PC-3 (cell line): ENCODE data around the gene CRYGA. TPM values are rescaled to one million over a fixed set of nuclear protein-coding genes. Genes with fewer than 3 reads are reported as not detected.

Experiments
- ATAC-seq: fragments of 200-7000 bp; cut with Tn5 transposase; 2 replicates; pipeline ENCODE4 v1.9.1; 2020; ENCODE audit warnings: mild to moderate bottlenecking, moderate library complexity
- BruUV-seq: library from RNA; stranded (reverse); fragments of 400-500 nt; replicated peaks from 2 replicates; lab custom pipeline; 2021; lab: Mats Ljungman, UMichigan
- CTCF ChIA-PET: fragments of 300-600 bp; sonication (Branson Sonifier 250); formaldehyde crosslinking; loops from one replicate; lab custom pipeline; 2022; ENCODE audit warnings: antibody characterized with exemption; lab: Charles Lee
- POLR2A ChIA-PET: fragments of 300-600 bp; sonication (Branson Sonifier 250); formaldehyde crosslinking; loops from one replicate; lab custom pipeline; 2022; ENCODE audit warnings: antibody characterized with exemption; ENCODE audit not compliant: unreplicated experiment; lab: Charles Lee
- DNase-seq: peaks from one replicate; pipeline ENCODE4 v3.0.0-alpha.2; 2015
- H2AFZ ChIP-seq: fragments of 300-600 bp; sonication (generic); 2 replicates; pipeline ENCODE4 v1.6.0; 2016; ENCODE audit warnings: antibody characterized with exemption, low read length
- H3F3A ChIP-seq: fragments of 300-600 bp; sonication (generic); one replicate; pipeline ENCODE4 v1.6.0; 2017; ENCODE audit warnings: antibody characterized with exemption, low read length, control low read depth, mild to moderate bottlenecking; ENCODE audit not compliant: unreplicated experiment
- H3K27ac ChIP-seq: fragments of 300-600 bp; sonication (generic); 2 replicates; pipeline ENCODE4 v1.5.1; 2016; ENCODE audit warnings: mild to moderate bottlenecking, low read length
- H3K27me3 ChIP-seq: fragments of 300-600 bp; sonication (generic); 2 replicates; pipeline ENCODE4 v1.6.1; 2016; ENCODE audit warnings: low read length, mixed read lengths
- H3K36me3 ChIP-seq: fragments of 300-600 bp; sonication (generic); 2 replicates; pipeline ENCODE4 v1.6.1; 2016; ENCODE audit warnings: low read depth, mixed run types, low read length, mixed read lengths
- H3K4me1 ChIP-seq: fragments of 300-600 bp; sonication (generic); 2 replicates; pipeline ENCODE4 v1.5.1; 2016; ENCODE audit warnings: low read length; ENCODE audit not compliant: insufficient read depth
- H3K4me2 ChIP-seq: fragments of 300-600 bp; sonication (generic); 2 replicates; pipeline ENCODE4 v1.6.0; 2016; ENCODE audit warnings: low read length
- H3K4me3 ChIP-seq: fragments of 300-600 bp; sonication (generic); 2 replicates; pipeline ENCODE4 v1.5.1; 2016; ENCODE audit warnings: mild to moderate bottlenecking, low read length, mixed read lengths
- H3K79me2 ChIP-seq: fragments of 300-600 bp; sonication (generic); 2 replicates; pipeline ENCODE4 v1.6.1; 2017; ENCODE audit warnings: low read length, mixed read lengths
- H3K9ac ChIP-seq: fragments of 300-600 bp; sonication (generic); 2 replicates; pipeline ENCODE4 v1.6.0; 2016; ENCODE audit warnings: mild to moderate bottlenecking, low read length
- H3K9me2 ChIP-seq: fragments of 300-600 bp; sonication (generic); replicated peaks from 2 replicates; pipeline ENCODE4 v1.6.1; 2016; ENCODE audit warnings: mixed run types, low read length, mixed read lengths
- H3K9me3 ChIP-seq: fragments of 300-600 bp; sonication (generic); 2 replicates; pipeline ENCODE4 v1.6.1; 2016; ENCODE audit warnings: low read length, mixed read lengths
- H4K20me1 ChIP-seq: fragments of 300-600 bp; sonication (generic); 2 replicates; pipeline ENCODE4 v1.6.1; 2016; ENCODE audit warnings: low read length, mixed read lengths
- EZH2 ChIP-seq: fragments of 300-600 bp; sonication (generic); IDR thresholded peaks from one replicate; pipeline ENCODE4 v1.6.1; 2017; ENCODE audit warnings: antibody characterized with exemption, mild to moderate bottlenecking, low read length; ENCODE audit not compliant: unreplicated experiment
- EZH2phosphoT487 ChIP-seq: fragments of 300-600 bp; sonication (generic); IDR thresholded peaks from 2 replicates; pipeline ENCODE4 v1.6.1; 2018; ENCODE audit warnings: mild to moderate bottlenecking, antibody characterized with exemption, low read length, borderline replicate concordance
- intact Hi-C: fragments of 100-400 bp; cut with micrococcal nuclease; formaldehyde crosslinking; loops from 2 replicates; pipeline ENCODE4 v1.9.0; 2023
- total RNA-seq: library from RNA; depleted of rRNA; stranded (reverse); fragments of >200 nt; gene quantifications from 2 replicates; pipeline ENCODE4 v1.2.3, GENCODE V29; 2014
- TF ChIP-seq, protein P1 (sequence below): fragments of 300-600 bp; sonication (generic); conservative IDR thresholded peaks from 2 replicates; pipeline ENCODE4 v1.5.1; 2017; ENCODE audit warnings: antibody characterized with exemption, low read depth, mild to moderate bottlenecking, low read length

The CRYGA gene
- total RNA-seq, 1 experiment from 2014 or later: not detected

DNA sequence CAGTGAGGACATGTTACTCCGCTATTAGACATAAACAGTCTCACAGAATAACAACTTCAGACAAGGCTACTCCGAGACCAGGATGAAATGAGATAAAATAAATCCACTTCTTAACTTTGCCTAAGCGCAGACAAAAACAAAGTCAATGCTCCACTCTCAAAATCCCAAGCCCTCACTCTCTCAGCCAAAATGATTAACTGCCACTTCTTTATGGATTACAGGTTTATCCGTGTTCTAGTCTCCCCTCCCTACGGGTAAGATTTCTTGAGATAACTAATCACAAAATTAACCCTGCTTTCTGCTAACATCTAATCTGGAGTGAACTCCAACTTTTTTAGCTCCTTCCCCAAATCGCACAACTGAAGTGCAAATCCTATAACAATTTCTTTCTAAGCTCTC is 32.7 kb downstream of the CRYGA start:
- no peak overlapping the region for H3K9ac ChIP-seq
- peak overlapping the region; percentile 33; the same call in 1 of the 2 replicates for H3K4me2 ChIP-seq
- ATAC-seq: no peak
- H3K27ac ChIP-seq: no peak overlapping the region
- DNase-seq: no peak
- peaks cover 33% of the 10 kb centered on the region for H3K4me1 ChIP-seq
- H3K79me2 ChIP-seq: no peaks in the 10 kb centered on the region
- no peak overlapping the region for H2AFZ ChIP-seq
- no peaks in the 10 kb centered on the region for H3K27me3 ChIP-seq
- TF ChIP-seq, protein P1, sequence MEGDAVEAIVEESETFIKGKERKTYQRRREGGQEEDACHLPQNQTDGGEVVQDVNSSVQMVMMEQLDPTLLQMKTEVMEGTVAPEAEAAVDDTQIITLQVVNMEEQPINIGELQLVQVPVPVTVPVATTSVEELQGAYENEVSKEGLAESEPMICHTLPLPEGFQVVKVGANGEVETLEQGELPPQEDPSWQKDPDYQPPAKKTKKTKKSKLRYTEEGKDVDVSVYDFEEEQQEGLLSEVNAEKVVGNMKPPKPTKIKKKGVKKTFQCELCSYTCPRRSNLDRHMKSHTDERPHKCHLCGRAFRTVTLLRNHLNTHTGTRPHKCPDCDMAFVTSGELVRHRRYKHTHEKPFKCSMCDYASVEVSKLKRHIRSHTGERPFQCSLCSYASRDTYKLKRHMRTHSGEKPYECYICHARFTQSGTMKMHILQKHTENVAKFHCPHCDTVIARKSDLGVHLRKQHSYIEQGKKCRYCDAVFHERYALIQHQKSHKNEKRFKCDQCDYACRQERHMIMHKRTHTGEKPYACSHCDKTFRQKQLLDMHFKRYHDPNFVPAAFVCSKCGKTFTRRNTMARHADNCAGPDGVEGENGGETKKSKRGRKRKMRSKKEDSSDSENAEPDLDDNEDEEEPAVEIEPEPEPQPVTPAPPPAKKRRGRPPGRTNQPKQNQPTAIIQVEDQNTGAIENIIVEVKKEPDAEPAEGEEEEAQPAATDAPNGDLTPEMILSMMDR: no peak
- no peak for TF ChIP-seq EZH2phosphoT487
- no peak for TF ChIP-seq EZH2
- H3K9me3 ChIP-seq: no peaks in the 10 kb centered on the region
- no peaks in the 10 kb centered on the region for H3F3A ChIP-seq
- ChIA-PET POLR2A (no interaction called here), CTCF (interaction anchor here (0.6 kb wide), 2 partner anchors 12 to 30 kb away, joined by 3 read pairs; no protein-coding TSS in a partner anchor)
- BruUV-seq: no TSS peak
- H4K20me1 ChIP-seq: no peaks in the 10 kb centered on the region
- H3K4me3 ChIP-seq: no peak overlapping the region
- H3K9me2 ChIP-seq: no peaks in the 10 kb centered on the region
- intact Hi-C loops: no loop called here
- H3K36me3 ChIP-seq: no peaks in the 10 kb centered on the region

DNA sequence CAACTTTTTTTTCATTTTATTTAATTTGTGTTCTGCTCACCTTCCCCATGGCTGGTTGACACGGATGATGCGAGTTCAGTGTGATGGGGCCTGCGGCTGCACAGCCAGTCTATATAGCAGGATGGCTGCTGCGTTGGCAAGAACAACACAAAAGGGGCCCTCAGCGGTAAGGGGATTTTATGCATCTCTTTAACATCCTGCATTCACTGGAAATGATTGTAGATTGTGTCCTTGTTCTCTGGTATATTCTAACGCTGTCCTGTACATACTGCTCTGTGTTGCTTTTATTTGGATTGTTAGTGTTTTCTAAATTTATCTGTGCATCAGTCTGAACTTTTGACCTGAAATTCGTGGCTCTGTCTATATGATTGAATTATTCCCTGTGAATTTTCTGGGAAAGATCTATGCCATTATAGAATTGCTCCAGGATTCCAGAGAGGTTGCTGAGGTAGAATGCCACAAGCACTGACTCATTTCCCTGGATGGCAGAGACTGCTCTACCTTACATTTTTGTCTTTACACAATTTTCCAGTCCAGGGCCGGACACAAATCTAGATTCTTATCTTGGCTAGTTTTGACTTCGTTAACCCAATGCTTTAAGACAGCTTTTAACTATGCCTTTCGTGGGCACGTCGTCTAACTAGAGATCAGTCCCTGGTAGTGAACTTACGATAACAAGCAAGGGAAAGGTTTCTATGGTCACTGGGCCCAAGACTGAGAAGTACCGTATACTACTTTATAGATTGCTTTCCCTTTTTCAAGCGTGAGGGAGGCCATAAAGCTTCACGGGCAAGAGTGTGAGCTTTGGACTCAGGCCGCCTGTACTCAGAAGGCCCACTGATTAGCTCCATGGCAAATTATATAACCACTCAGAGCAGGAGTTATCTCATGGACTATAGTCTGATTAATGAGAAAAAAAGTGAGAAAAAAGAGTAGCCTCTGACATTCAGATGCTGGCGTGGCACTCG is 33.4 kb downstream of the CRYGA start, which contains the start of gene CRYGC:
CRYGC (minus strand) TSS at position 85 of the 968 bp plus-strand sequence; CDS start at position 49, 36 bp downstream.
- H3K4me2 ChIP-seq: peak within 1 kb of the TSS; percentile 33
- CTCF ChIA-PET: interaction anchor here (0.6 kb wide), 1 partner anchor 11 kb away, joined by 3 read pairs; no protein-coding TSS in a partner anchor
- H3K4me1 ChIP-seq: peaks cover 31% of the 10 kb centered on the region
- peak; percentile 76 for ATAC-seq
- POLR2A ChIA-PET: no interaction called here
- no peak within 1 kb of the TSS for H3K9ac ChIP-seq
- no peaks in the 10 kb centered on the region for H3K9me2 ChIP-seq
- intact Hi-C loops: no loop called here
- no peaks in the 10 kb centered on the region for H4K20me1 ChIP-seq
- H2AFZ ChIP-seq: peak within 1 kb of the TSS; percentile 60
- BruUV-seq: no TSS peak
- H3K9me3 ChIP-seq: no peaks in the 10 kb centered on the region
- H3K4me3 ChIP-seq: no peak within 1 kb of the TSS
- H3K36me3 ChIP-seq: no peaks in the 10 kb centered on the region
- no peaks in the 10 kb centered on the region for H3K79me2 ChIP-seq
- H3F3A ChIP-seq: no peaks in the 10 kb centered on the region
- peak; percentile 77 for DNase-seq
- H3K27me3 ChIP-seq: no peaks in the 10 kb centered on the region
- H3K27ac ChIP-seq: no peak within 1 kb of the TSS
- TF ChIP-seq EZH2 (no peak), EZH2phosphoT487 (no peak)
- TF ChIP-seq, protein P1: no peak

DNA sequence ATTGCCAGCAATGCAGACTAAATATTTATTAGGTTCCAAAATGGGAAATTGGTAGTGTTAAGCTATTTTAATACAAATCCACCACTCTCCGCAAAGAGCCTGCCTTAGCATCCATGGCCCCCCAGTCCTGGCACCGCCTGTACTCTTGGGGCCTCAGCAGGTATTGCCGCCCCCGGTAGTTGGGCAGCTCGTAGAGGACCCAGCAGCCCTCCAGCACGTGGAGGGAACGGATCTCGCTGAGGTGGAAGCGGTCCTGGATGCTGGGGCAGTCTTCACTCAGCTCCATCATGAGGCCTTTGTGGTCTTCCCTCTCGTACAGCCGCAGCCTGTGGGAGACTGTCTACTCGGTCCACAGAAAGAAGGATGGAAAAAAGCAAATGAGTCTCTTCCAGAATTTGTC is 35.3 kb downstream of the CRYGA start:
- Histone ChIP-seq H3K27me3 (no peaks in the 10 kb centered on the region), H3K9ac (no peak overlapping the region), H3K79me2 (no peaks in the 10 kb centered on the region), H3K9me2 (no peaks in the 10 kb centered on the region), H3K4me3 (no peak overlapping the region), H3K27ac (no peak overlapping the region), H3K4me2 (no peak overlapping the region), H3K4me1 (peaks cover 25% of the 10 kb centered on the region), H3K9me3 (no peaks in the 10 kb centered on the region), H3F3A (no peaks in the 10 kb centered on the region), H3K36me3 (no peaks in the 10 kb centered on the region), H2AFZ (no peak overlapping the region), H4K20me1 (no peaks in the 10 kb centered on the region)
- POLR2A ChIA-PET: no interaction called here
- intact Hi-C loops: no loop called here
- BruUV-seq: no TSS peak
- DNase-seq (no peak), ATAC-seq (no peak)
- CTCF ChIA-PET: no interaction called here
- TF ChIP-seq, protein P1: no peak
- TF ChIP-seq EZH2 (no peak), EZH2phosphoT487 (no peak)
